ENCODE data around the gene ANKRD16.

ANKRD16 gene

DNA sequence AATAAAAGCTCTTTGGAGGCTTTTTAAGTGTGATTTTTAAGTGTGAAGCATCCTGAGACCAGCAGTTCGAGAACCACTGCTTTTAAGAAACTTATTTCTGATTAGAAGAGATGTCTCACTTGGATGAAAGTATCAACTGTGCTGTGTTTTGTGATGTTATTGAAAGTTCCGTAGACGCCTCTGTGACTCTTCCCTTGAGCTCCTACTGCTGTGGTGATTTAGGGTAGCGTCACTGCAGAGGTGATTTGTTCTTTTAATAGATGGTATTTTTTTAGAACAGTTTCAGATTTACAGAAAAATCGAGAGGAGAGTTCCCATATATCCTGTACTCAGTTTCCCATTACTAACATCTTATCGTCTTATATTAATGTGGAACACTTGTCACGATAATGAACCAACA lies 29.9 kb upstream of the ANKRD16 start:
- DNase-seq: no peak
- no peak overlapping the region for H3K4me3 ChIP-seq (ENCODE audit: low read depth, low read length)
- no peaks in the 10 kb centered on the region for H3K27me3 ChIP-seq (replicated peaks)
- TF ChIP-seq CTCF (IDR thresholded peaks at IDR 0.05; ENCODE audit: low read depth, low read length, missing control alignments): no peak
- in situ Hi-C loops (cut with HindIII; ENCODE audit: low pct_ligation_motif_present, low sequenced_read_pairs): no loop called here
- no peak overlapping the region for H3K27ac ChIP-seq
- peaks cover 83% of the 10 kb centered on the region for H3K36me3 ChIP-seq (replicated peaks)

DNA sequence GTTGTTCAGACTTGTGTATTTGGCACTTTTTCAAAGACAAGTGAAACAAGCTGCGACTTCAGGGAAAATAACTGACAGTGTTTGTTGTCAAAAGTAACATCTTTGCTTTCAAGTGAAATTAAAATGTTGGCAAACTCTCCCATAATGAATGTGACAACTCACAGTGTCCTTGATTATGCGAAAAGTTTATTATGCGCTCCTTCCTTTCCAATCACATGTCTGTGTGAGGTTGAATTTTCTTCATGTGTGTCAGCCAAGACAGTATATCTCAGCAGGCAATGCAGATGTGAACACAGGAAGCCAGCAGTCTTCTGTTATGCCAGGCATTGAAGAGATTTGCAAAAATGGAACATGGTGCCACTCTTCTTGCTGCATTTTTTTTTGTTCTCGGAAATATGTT lies 29.1 kb upstream of the ANKRD16 start:
- no peak for DNase-seq
- no peak overlapping the region for H3K4me3 ChIP-seq (ENCODE audit: low read depth, low read length)
- no peaks in the 10 kb centered on the region for H3K27me3 ChIP-seq (replicated peaks)
- H3K27ac ChIP-seq: no peak overlapping the region
- TF ChIP-seq CTCF (IDR thresholded peaks at IDR 0.05; ENCODE audit: low read depth, low read length, missing control alignments): no peak
- H3K36me3 ChIP-seq (replicated peaks): peaks cover 83% of the 10 kb centered on the region
- in situ Hi-C loops (cut with HindIII; ENCODE audit: low pct_ligation_motif_present, low sequenced_read_pairs): no loop called here

DNA sequence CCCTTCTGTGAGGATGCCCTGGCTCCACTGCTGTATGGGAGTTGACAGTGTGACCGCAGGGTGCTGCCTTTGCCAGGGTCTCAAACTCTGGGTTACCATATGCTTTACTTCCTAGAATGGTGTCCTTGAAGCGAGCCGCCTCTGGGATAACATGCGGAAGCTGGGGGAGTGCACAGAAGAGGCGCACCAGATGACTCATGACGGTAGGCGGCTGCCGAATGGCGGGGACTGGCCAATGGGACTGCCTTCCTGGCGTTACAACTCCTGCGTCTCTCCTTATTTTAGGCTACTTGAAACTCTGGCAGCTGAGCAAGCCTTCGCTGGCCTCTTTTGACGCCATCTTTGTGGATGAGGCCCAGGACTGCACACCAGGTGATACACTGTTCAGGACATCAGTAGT lies 27.6 kb upstream of the ANKRD16 start:
- H3K27me3 ChIP-seq (replicated peaks): no peaks in the 10 kb centered on the region
- TF ChIP-seq CTCF (IDR thresholded peaks at IDR 0.05; ENCODE audit: low read depth, low read length, missing control alignments): no peak
- no peak overlapping the region for H3K27ac ChIP-seq
- H3K36me3 ChIP-seq (replicated peaks): peaks cover 83% of the 10 kb centered on the region
- no peak overlapping the region for H3K4me3 ChIP-seq (ENCODE audit: low read depth, low read length)
- in situ Hi-C loops (cut with HindIII; ENCODE audit: low pct_ligation_motif_present, low sequenced_read_pairs): no loop called here
- DNase-seq: no peak

DNA sequence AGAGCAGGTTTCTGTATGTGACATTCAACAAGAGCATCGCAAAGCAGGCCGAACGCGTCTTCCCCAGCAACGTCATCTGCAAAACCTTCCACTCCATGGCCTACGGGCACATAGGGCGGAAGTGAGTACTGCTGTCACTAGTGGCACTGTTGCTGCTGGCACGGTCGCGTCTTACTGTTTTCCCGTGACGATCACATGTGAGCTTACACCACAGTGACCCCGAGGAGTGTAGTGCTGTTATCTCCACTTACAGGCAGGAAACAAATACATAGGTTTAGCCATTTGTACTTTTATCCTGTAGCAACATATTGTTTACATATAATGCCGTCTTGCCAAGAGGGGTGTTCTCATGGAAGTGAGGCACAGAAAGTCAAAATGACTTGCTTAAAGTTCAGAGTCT lies 25.8 kb upstream of the ANKRD16 start:
- in situ Hi-C loops (cut with HindIII; ENCODE audit: low pct_ligation_motif_present, low sequenced_read_pairs): no loop called here
- Histone ChIP-seq H3K36me3 (replicated peaks) (peaks cover 81% of the 10 kb centered on the region), H3K4me3 (ENCODE audit: low read depth, low read length) (no peak overlapping the region), H3K27me3 (replicated peaks) (no peaks in the 10 kb centered on the region), H3K27ac (no peak overlapping the region)
- TF ChIP-seq CTCF (IDR thresholded peaks at IDR 0.05; ENCODE audit: low read depth, low read length, missing control alignments): no peak
- no peak for DNase-seq

DNA sequence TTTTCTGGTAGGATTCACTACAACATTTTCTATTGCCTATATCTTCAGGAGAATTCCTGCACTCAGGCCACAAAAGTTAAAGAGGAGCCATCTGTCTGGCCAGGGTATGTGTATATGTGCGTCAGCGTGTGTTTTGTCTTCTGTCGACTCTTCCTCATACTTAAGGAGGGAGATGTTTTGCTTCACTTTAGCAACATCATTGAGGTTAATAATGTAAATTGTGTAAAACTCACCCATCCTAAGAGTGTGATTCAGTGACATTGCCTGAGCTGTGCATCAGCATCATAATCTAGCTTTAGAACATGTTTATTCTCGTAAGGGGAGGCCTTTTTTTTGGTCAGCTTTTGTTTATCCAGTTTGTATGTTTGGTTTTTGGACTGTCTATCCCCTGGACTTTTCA lies 24.0 kb upstream of the ANKRD16 start:
- in situ Hi-C loops (cut with HindIII; ENCODE audit: low pct_ligation_motif_present, low sequenced_read_pairs): no loop called here
- Histone ChIP-seq H3K36me3 (replicated peaks) (peaks cover 82% of the 10 kb centered on the region), H3K4me3 (ENCODE audit: low read depth, low read length) (no peak overlapping the region), H3K27ac (no peak overlapping the region), H3K27me3 (replicated peaks) (no peaks in the 10 kb centered on the region)
- DNase-seq: no peak
- no peak for TF ChIP-seq CTCF (IDR thresholded peaks at IDR 0.05; ENCODE audit: low read depth, low read length, missing control alignments)

DNA sequence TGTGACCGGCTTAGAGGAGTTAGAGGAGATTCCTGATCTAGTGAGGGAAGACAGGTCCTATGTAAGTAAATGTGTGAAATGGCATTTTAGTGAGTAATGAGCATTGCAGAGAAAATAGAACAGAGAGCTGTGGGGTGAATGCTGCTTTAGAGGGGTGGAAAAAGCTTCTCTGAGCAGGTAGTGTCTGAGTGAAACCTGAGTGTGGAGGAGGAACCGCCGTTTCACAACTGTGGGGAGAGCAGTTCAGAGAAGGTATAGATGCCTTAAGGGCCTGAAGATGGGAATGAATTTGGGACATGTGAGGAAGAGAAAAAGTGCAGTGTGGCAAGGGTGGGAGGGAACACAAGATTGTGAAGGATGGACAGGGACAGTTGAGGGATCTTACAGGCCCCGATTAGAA lies 22.0 kb upstream of the ANKRD16 start:
- H3K36me3 ChIP-seq (replicated peaks): peaks cover 71% of the 10 kb centered on the region
- H3K4me3 ChIP-seq (ENCODE audit: low read depth, low read length): no peak overlapping the region
- in situ Hi-C loops (cut with HindIII; ENCODE audit: low pct_ligation_motif_present, low sequenced_read_pairs): no loop called here
- H3K27ac ChIP-seq: no peak overlapping the region
- no peak for DNase-seq
- no peak for TF ChIP-seq CTCF (IDR thresholded peaks at IDR 0.05; ENCODE audit: low read depth, low read length, missing control alignments)
- no peaks in the 10 kb centered on the region for H3K27me3 ChIP-seq (replicated peaks)

All from brain microvascular endothelial cell (primary cell).